DND-41 (cell line): ENCODE data around the gene NUCB2.

Experiments
- EZH2 ChIP-seq: IDR thresholded peaks from 3 replicates; pipeline ENCODE4 v1.6.1; 2012; ENCODE audit warnings: borderline replicate concordance, low read depth, mild to moderate bottlenecking, moderate library complexity, low read length, inconsistent platforms; ENCODE audit not compliant: severe bottlenecking
- TF ChIP-seq, protein P1 (sequence below): IDR thresholded peaks from 2 replicates; pipeline ENCODE4 v1.5.1; 2012; ENCODE audit warnings: borderline replicate concordance, low read length, moderate library complexity, mild to moderate bottlenecking; ENCODE audit not compliant: poor library complexity, severe bottlenecking; ENCODE audit errors: extremely low read depth

DNA sequence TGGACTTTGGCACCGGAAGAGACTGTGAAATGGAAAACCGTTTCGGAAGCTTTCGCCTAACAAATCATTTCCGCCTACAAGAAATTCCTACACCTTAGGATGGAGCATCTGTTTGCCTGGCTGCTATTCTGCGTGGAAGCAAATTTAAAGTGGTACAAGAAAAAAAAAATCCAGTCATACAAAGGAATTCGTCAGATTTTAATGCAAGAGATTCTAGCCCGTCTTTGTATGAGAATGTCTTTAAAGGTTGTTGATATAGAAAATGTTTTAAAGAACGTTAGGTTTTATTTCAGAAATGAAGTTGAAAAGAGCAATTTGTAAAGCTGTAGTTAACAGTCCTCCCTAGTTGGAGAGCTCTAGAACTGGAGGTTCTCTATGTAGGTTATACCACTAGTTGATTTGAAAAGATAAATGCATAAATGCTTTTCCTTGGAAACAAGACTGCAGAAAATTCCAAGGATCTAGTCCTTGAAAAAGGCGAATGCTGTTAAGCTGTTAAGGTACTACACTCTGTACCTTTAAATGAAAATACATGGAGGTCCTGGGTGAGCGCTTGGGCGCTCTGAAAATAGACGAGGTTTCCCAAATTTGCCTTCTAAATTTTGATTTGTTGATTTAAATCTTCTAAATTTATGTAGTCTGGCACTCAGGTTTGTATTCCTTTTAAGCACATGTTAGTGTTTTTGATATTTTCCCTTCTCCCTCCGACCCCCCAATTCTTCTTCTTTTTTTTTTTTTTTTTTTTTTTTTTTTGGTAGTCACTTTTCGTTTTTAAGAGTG is 77.5 kb downstream of the NUCB2 start:
- TF ChIP-seq, protein P1, sequence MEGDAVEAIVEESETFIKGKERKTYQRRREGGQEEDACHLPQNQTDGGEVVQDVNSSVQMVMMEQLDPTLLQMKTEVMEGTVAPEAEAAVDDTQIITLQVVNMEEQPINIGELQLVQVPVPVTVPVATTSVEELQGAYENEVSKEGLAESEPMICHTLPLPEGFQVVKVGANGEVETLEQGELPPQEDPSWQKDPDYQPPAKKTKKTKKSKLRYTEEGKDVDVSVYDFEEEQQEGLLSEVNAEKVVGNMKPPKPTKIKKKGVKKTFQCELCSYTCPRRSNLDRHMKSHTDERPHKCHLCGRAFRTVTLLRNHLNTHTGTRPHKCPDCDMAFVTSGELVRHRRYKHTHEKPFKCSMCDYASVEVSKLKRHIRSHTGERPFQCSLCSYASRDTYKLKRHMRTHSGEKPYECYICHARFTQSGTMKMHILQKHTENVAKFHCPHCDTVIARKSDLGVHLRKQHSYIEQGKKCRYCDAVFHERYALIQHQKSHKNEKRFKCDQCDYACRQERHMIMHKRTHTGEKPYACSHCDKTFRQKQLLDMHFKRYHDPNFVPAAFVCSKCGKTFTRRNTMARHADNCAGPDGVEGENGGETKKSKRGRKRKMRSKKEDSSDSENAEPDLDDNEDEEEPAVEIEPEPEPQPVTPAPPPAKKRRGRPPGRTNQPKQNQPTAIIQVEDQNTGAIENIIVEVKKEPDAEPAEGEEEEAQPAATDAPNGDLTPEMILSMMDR = no peak
- no peak for TF ChIP-seq EZH2
